Measurements from ENCODE around the gene UMODL1.

DNA sequence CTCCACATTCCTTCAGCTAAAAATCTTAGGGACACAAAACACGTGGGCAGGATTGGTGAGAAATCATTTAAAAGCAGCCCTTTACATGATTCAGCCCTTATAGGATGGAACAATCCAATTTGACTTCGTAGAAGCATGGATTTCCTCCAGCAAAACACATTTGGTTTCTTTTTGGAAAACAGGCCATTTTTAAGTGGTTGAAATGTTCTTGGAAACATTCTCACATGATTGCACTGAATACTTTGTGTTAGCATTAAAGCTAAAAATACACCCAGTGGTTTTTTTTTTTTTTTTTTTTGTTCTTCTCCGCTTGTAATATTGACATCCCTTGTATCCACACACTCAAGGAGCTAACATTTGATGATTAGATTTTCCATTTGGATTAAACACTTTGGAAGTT, 105.7 kb downstream of the UMODL1 start:
- TF ChIP-seq CTCF (IDR thresholded peaks at IDR 0.05) (no peak), EP300 (IDR thresholded peaks at IDR 0.05) (no peak), POLR2A (IDR thresholded peaks at IDR 0.05) (no peak)

Data from ovary (tissue), 3 donors.